Measurements from ENCODE around the gene MRPL4. TPM values are rescaled to one million over a fixed set of nuclear protein-coding genes. Genes with fewer than 3 reads are reported as not detected.

The MRPL4 gene
- total and polyA plus RNA-seq, 10 of the 15 experiments (the other 5 are each of a cell fraction or from before 2014, with no cell fraction given): 0.79 to 221 (median 112) TPM

GRCh38 chr19:10231612-10232228 lies 20.3 kb upstream of the MRPL4 start:
- in situ Hi-C loops (cut with MboI) (loop anchor here (25.0 kb wide), 1 partner anchor 1094 kb away; the partner anchor contains the start of genes OR7G3 and ZNF317), intact Hi-C loops (cut with micrococcal nuclease; ENCODE audit: unreplicated experiment) (no loop called here)
- Histone ChIP-seq H3K9me3 (replicated peaks; ENCODE audit: control insufficient read depth, insufficient read depth, low read length) (no peaks in the 10 kb centered on the region), H3K79me2 (ENCODE audit: control insufficient read depth, insufficient read depth, low read length) (peaks cover 41% of the 10 kb centered on the region), H2AFZ (ENCODE audit: control insufficient read depth, low read depth, low read length) (peak overlapping the region; percentile 20; the same call in 1 of the 2 replicates), H3K36me3 (ENCODE audit: control insufficient read depth in 2 of 2, insufficient read depth in 2 of 2, low read length in 1 of 2) (peaks cover 1 to 5% of the 10 kb centered on the region in 2 experiments; a peak in 1 of 4 replicates), H3K27ac (ENCODE audit: control insufficient read depth, insufficient read depth) (peak overlapping the region; percentile 97), H3K4me1 (ENCODE audit: control insufficient read depth, insufficient read depth, low read length) (peaks cover 47% of the 10 kb centered on the region), H3K4me3 (peak overlapping the region; percentile 90; the same call in 1 of the 2 replicates), H3K9ac (ENCODE audit: control insufficient read depth, insufficient read depth, low read length) (peak overlapping the region; percentile 54; the same call in 1 of the 2 replicates), H3K27me3 (replicated peaks in 1 of 2; ENCODE audit: control insufficient read depth in 2 of 2, insufficient read depth in 2 of 2, low read length in 1 of 2) (no peaks in the 10 kb centered on the region), H4K20me1 (ENCODE audit: control insufficient read depth, insufficient read depth) (no peaks in the 10 kb centered on the region), H3K4me2 (ENCODE audit: control insufficient read depth, insufficient read depth) (peak overlapping the region; percentile 79)
- ChIA-PET RAD21 (ENCODE audit: unreplicated experiment) (interaction anchor here (0.6 to 8.2 kb wide), 4 partner anchors 11 to 130 kb away, joined by 3 to 98 read pairs (median 5); partner anchors contain the start of gene MRPL4), CTCF (interaction anchor here (1.0 to 9.8 kb wide), 2 partner anchors 16 to 39 kb away, joined by 5 to 148 read pairs; partner anchors contain the start of genes ICAM1 and MRPL4), SMC1A (ENCODE audit: uncharacterized antibody, unreplicated experiment) (interaction anchor here (1.5 to 8.8 kb wide), 3 partner anchors 13 to 18 kb away, joined by 4 to 78 read pairs (median 6); no protein-coding TSS in a partner anchor), POLR2A (interaction anchor here (0.5 to 2.1 kb wide), 7 partner anchors 11 to 132 kb away, joined by 3 to 16 read pairs (median 6); partner anchors contain the start of genes ANGPTL6, DNMT1 and PPAN)
- no peak for FAIRE-seq
- 67% methylated on average over 8 of the region's 8 CpGs for WGBS (ENCODE audit: insufficient coverage, insufficient replicate concordance, low lambda C conversion rate, missing lambda C conversion rate)
- no peak for DNase-seq (ENCODE audit: low read depth, low spot score)
- ATAC-seq: no peak; the same call in 2 of the 3 replicates
- no TSS peak for BruUV-seq (replicated peaks)
- TF ChIP-seq PBX3 (IDR thresholded peaks at IDR 0.05; ENCODE audit: insufficient replicate concordance, low read depth, low read length) (no peak), RUNX3 (IDR thresholded peaks at IDR 0.05; ENCODE audit: low read length) (no peak), CHD4 (IDR thresholded peaks at IDR 0.05) (no peak), RAD51 (IDR thresholded peaks at IDR 0.05) (no peak), ATF7 (IDR thresholded peaks at IDR 0.05; ENCODE audit: low read depth) (peak; percentile 16; the same call in 1 of the 2 replicates), NFIC (IDR thresholded peaks at IDR 0.05; ENCODE audit: low read depth, low read length) (no peak), ZNF592 (IDR thresholded peaks at IDR 0.05) (0 out of 2 replicates have a peak, but pooled peaks have one; percentile 13), STAT3 (IDR thresholded peaks at IDR 0.05; ENCODE audit: low read depth, low read length) (no peak), ZBTB33 (IDR thresholded peaks at IDR 0.05) (peak; percentile 23; the same call in 1 of the 2 replicates), ZZZ3 (IDR thresholded peaks at IDR 0.05; ENCODE audit: control insufficient read depth, insufficient read length, low read depth) (no peak), RELB (IDR thresholded peaks at IDR 0.05; ENCODE audit: low read depth) (no peak), SIN3A (IDR thresholded peaks at IDR 0.05; ENCODE audit: low read depth, low read length) (no peak), EP300 (IDR thresholded peaks at IDR 0.05; ENCODE audit: borderline replicate concordance in 1 of 2, control insufficient read depth in 1 of 2, low read depth in 2 of 2, low read length in 2 of 2) (0 out of 4 replicates have a peak, but pooled peaks of 1 of the 2 experiments have one; percentile 17)

Data from GM12878 (cell line).